ENCODE results near the gene BSX.

GRCh38 chr11:122937983-122938382 lies 43.7 kb downstream of the BSX start:
- TF ChIP-seq POLR2A (IDR thresholded peaks at IDR 0.05; ENCODE audit: low read length) (no peak), GATA1 (IDR thresholded peaks at IDR 0.05; ENCODE audit: low read depth, low read length) (no peak)

All from erythroblast (primary cell).